Colonic mucosa (tissue), 4 donors: Measurements from ENCODE around the gene PCNX1. TPM values are rescaled to one million over a fixed set of nuclear protein-coding genes. Genes with fewer than 3 reads are reported as not detected.

Experiments
- DNase-seq: peaks from one replicate; pipeline ENCODE4 v3.0.0-alpha.2; 2020
- H3K27ac ChIP-seq: fragments of 200-600 bp; one replicate; pipeline ENCODE4 v1.8.0; 2021
- H3K27me3 ChIP-seq: fragments of 200-600 bp; one replicate; pipeline ENCODE4 v1.8.0; 2021
- H3K36me3 ChIP-seq: fragments of 200-600 bp; one replicate; pipeline ENCODE4 v1.8.0; 2021
- H3K4me1 ChIP-seq: fragments of 200-600 bp; one replicate; pipeline ENCODE4 v1.8.0; 2021; ENCODE audit warnings: mild to moderate bottlenecking
- H3K4me3 ChIP-seq: fragments of 200-600 bp; one replicate; pipeline ENCODE4 v1.8.0; 2021
- H3K9ac ChIP-seq, 2 donors: one replicate each; pipeline ENCODE4 v1.7.0; 2013; ENCODE audit warnings: control low read depth in 2 of 2, low read depth in 2 of 2, low read length in 2 of 2
- H3K9me3 ChIP-seq: fragments of 200-600 bp; one replicate; pipeline ENCODE4 v1.8.0; 2021
- intact Hi-C: fragments of 100-400 bp; cut with DNase I; formaldehyde crosslinking; loops from one replicate; pipeline ENCODE4 v1.14.1; 2022
- total RNA-seq, 2 donors: library from RNA; stranded (reverse); fragmentation: NEBNext Ultra II Directional in 1 of 2; extraction: Animal tissue kit (Norgen Biotek cat#: 25700) in 1 of 2; gene quantifications; one replicate each; pipeline ENCODE4 v1.2.1, GENCODE V29; 2021
- TF ChIP-seq, protein P1 (sequence below): fragments of 200-600 bp; IDR thresholded peaks from one replicate; pipeline ENCODE4 v1.8.0; 2022; ENCODE audit warnings: antibody characterized with exemption, mild to moderate bottlenecking
- donor health status: healthy.
- donor health status: DM: no; HTN: no; CAD: no.
- donor health status: DM: no; HTN: no; CAD: no.

The PCNX1 gene
- total RNA-seq, 2 donors from 2014 or later = 18.1 to 26.7 TPM

DNA sequence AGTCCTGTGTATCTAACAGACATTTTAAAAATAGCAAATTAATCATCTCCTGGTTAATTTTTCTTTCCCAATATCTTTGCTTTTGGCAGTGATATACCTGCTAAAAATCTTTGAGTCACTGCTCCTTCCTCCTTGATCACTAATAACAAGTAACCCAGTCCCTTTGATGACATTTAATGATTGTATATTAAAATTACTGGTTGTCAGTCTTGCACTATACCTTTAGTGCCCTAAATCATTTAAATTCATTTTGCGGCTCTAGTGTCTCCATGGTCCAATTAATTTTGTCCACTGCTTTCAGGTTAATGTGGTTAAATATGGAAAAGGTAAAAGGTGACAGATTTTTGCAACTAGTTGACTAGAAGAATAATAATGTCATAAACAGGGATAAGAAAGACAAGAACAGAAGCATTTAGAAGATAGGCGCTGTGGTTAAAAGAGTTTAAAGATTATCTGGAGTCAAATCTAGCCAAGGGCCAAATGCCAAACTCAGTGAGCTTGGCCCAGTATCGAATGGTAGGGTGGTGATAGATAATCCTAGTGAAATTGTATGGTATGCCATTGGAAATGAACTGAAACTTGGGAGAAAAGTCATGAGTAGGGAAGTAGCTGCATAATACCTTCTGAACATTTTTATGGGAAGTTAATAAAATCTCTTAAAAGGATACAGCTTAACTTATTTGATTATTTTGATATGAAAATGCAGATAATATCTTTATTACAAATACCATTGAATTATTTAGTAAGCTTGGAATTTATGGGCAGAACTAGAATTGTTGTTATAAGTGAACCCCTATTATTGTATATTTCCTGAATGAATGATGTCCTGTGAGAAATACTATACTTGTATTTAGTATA lies 115.0 kb downstream of the PCNX1 start:
- H3K27me3 ChIP-seq = no peaks in the 10 kb centered on the region
- no peaks in the 10 kb centered on the region for H3K36me3 ChIP-seq
- no peak overlapping the region for H3K27ac ChIP-seq
- intact Hi-C loops = no loop called here
- no peak overlapping the region for H3K9ac ChIP-seq
- DNase-seq = no peak
- TF ChIP-seq, protein P1, sequence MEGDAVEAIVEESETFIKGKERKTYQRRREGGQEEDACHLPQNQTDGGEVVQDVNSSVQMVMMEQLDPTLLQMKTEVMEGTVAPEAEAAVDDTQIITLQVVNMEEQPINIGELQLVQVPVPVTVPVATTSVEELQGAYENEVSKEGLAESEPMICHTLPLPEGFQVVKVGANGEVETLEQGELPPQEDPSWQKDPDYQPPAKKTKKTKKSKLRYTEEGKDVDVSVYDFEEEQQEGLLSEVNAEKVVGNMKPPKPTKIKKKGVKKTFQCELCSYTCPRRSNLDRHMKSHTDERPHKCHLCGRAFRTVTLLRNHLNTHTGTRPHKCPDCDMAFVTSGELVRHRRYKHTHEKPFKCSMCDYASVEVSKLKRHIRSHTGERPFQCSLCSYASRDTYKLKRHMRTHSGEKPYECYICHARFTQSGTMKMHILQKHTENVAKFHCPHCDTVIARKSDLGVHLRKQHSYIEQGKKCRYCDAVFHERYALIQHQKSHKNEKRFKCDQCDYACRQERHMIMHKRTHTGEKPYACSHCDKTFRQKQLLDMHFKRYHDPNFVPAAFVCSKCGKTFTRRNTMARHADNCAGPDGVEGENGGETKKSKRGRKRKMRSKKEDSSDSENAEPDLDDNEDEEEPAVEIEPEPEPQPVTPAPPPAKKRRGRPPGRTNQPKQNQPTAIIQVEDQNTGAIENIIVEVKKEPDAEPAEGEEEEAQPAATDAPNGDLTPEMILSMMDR = no peak
- no peak overlapping the region for H3K4me3 ChIP-seq
- H3K9me3 ChIP-seq = no peaks in the 10 kb centered on the region
- H3K4me1 ChIP-seq = no peaks in the 10 kb centered on the region

DNA sequence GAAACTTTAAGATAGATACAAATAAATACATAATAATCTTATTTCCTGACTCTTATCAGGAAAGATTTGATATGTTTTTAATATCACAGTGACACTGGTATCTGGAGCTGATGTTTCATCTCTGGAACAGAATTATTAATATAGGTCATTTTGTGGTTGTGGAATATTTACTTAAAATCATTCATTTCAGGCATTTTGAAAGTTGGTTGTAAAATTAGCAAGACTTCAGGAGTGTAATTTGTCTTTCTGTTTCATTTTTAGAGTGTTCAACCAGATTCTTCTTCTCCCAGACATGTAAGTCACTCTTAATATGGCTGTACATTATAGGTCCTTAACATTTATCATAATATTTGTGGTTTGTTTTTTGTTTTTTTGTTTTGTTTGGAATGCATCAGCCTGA lies 115.7 kb downstream of the PCNX1 start:
- Histone ChIP-seq H3K4me3 (no peak overlapping the region), H3K9ac (no peak overlapping the region), H3K27me3 (no peaks in the 10 kb centered on the region), H3K36me3 (no peaks in the 10 kb centered on the region), H3K9me3 (no peaks in the 10 kb centered on the region), H3K4me1 (no peaks in the 10 kb centered on the region), H3K27ac (no peak overlapping the region)
- intact Hi-C loops = no loop called here
- TF ChIP-seq, protein P1 = no peak
- DNase-seq = no peak

DNA sequence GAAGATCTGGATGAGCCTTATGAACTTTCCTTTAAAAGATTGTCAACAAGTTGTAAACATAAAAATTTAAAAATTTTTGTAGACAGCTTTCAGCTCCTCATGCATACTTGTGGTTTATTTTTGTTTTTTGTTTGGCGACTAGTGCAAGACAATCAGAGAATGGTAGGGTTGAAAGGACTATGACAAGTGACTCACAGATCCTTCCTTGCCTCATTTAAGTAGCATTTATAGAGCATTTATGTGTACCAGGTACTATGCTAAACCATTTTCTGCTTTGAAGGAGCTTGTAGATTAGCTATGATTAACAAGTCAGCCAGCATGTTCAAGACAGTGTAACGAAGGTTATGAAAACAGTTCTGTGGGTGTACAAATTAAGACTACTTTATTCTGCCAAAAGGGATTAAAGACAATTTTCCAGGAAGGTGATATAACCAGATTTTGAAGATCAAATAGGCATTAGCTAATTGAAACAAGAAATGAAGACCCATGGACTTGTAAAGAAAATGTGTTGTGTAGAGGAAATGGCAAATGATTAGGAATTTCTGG lies 122.0 kb downstream of the PCNX1 start:
- Histone ChIP-seq H3K4me3 (no peak overlapping the region), H3K4me1 (no peaks in the 10 kb centered on the region), H3K9me3 (no peaks in the 10 kb centered on the region), H3K36me3 (no peaks in the 10 kb centered on the region), H3K27me3 (no peaks in the 10 kb centered on the region), H3K27ac (no peak overlapping the region), H3K9ac (no peak overlapping the region)
- intact Hi-C loops = no loop called here
- no peak for DNase-seq
- TF ChIP-seq, protein P1 = no peak

DNA sequence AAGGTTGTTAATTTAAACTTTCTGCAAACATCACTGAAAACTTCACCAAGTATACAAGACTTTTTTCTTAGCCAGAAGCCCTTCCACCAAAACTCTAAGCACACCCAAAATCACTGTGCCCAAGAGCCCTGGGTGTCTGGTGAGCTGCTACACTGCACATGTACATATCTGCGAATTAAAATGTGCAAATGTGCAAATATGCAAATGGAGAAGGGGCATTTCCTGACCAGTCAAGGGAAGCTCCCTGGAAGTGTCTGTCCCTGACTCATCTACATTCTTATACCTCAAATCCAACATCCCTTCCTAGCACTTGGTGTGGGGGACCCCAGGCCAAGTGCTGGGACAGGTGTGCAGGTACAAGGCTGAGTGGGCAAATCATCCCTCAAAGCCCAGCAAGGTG lies 123.7 kb downstream of the PCNX1 start:
- intact Hi-C loops = no loop called here
- H3K4me3 ChIP-seq = no peak overlapping the region
- H3K9me3 ChIP-seq = no peaks in the 10 kb centered on the region
- H3K27ac ChIP-seq = no peak overlapping the region
- no peaks in the 10 kb centered on the region for H3K36me3 ChIP-seq
- H3K27me3 ChIP-seq = no peaks in the 10 kb centered on the region
- no peaks in the 10 kb centered on the region for H3K4me1 ChIP-seq
- no peak overlapping the region for H3K9ac ChIP-seq
- no peak for DNase-seq
- TF ChIP-seq, protein P1 = no peak

DNA sequence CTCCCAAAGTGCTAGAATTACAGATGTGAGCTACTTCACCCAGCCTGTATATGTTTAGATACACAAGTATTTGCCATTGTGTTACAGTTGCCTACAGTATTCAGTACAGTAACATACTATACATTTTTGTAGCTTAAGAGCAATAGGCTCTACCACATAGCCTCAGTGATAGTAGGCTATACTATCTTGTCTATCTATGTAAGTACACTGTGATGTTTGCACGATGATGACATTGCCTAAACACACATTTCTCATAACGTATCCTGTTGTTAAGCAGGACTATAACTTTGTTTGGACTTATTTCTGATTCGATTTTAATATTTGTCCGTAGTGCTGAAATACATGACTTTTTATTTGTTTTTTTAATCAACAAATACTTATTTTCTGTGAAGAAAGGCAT lies 129.2 kb downstream of the PCNX1 start:
- DNase-seq = no peak
- Histone ChIP-seq H3K4me1 (no peaks in the 10 kb centered on the region), H3K27ac (no peak overlapping the region), H3K36me3 (no peaks in the 10 kb centered on the region), H3K27me3 (no peaks in the 10 kb centered on the region), H3K9ac (no peak overlapping the region), H3K9me3 (no peaks in the 10 kb centered on the region), H3K4me3 (no peak overlapping the region)
- intact Hi-C loops = no loop called here
- TF ChIP-seq, protein P1 = no peak
